OCI-LY7 (cell line): ENCODE measurements around the gene MIA2. TPM values are rescaled to one million over a fixed set of nuclear protein-coding genes. Genes with fewer than 3 reads are reported as not detected.

ENCODE experiments used
- BruUV-seq: library from RNA; stranded (reverse); fragments of 400-500 nt; replicated peaks from 2 replicates; lab custom pipeline; 2021; lab: Mats Ljungman, UMichigan
- CTCF ChIA-PET: fragments of 300-600 bp; sonication (Branson Sonifier 250); formaldehyde crosslinking; loops from one replicate; lab custom pipeline; 2022; ENCODE audit warnings: antibody characterized with exemption; ENCODE audit not compliant: unreplicated experiment; lab: Charles Lee
- POLR2A ChIA-PET: fragments of 300-600 bp; sonication (Branson Sonifier 250); formaldehyde crosslinking; loops from one replicate; lab custom pipeline; 2022; ENCODE audit warnings: antibody characterized with exemption; lab: Charles Lee
- DNase-seq: peaks from one replicate; pipeline ENCODE4 v3.0.0-alpha.2; 2015; ENCODE audit warnings: low spot score
- H2AFZ ChIP-seq: fragments of 200-600 bp; sonication (generic), shearing (Covaris generic); 2 replicates; pipeline ENCODE4 v1.6.1; 2014; ENCODE audit warnings: mild to moderate bottlenecking, antibody characterized with exemption, low read length, moderate library complexity
- H3K27ac ChIP-seq: fragments of 200-600 bp; sonication (generic); 2 replicates; pipeline ENCODE4 v1.5.1; 2014; ENCODE audit warnings: mixed run types, low read depth, mild to moderate bottlenecking, moderate library complexity, low read length, inconsistent platforms; ENCODE audit not compliant: poor library complexity, severe bottlenecking
- H3K36me3 ChIP-seq: fragments of 200-600 bp; sonication (generic); 2 replicates; pipeline ENCODE4 v1.6.1; 2014; ENCODE audit warnings: mild to moderate bottlenecking, antibody characterized with exemption, low read length, moderate library complexity, mixed read lengths; ENCODE audit not compliant: insufficient read depth
- H3K4me1 ChIP-seq: fragments of 200-600 bp; sonication (generic); 2 replicates; pipeline ENCODE4 v1.5.1; 2014; ENCODE audit warnings: mild to moderate bottlenecking, low read length; ENCODE audit not compliant: insufficient read depth, poor library complexity, severe bottlenecking
- H3K4me2 ChIP-seq: fragments of 200-600 bp; sonication (generic); 2 replicates; pipeline ENCODE4 v1.6.1; 2014; ENCODE audit warnings: mild to moderate bottlenecking, low read length
- H3K4me3 ChIP-seq: fragments of 200-600 bp; sonication (generic); 2 replicates; pipeline ENCODE4 v1.5.1; 2014; ENCODE audit warnings: mild to moderate bottlenecking, low read depth, low read length; ENCODE audit not compliant: poor library complexity, severe bottlenecking
- H3K79me2 ChIP-seq: fragments of 200-600 bp; sonication (generic); 2 replicates; pipeline ENCODE4 v1.6.1; 2016; ENCODE audit warnings: low read depth, mild to moderate bottlenecking, low read length, moderate library complexity, mixed read lengths; ENCODE audit not compliant: insufficient read depth
- H3K9me2 ChIP-seq: fragments of 200-600 bp; sonication (generic); 2 replicates; pipeline ENCODE4 v1.6.1; 2016; ENCODE audit warnings: mild to moderate bottlenecking, low read length, mixed read lengths; ENCODE audit not compliant: insufficient read depth
- H3K9me3 ChIP-seq: fragments of 200-600 bp; sonication (generic); 2 replicates; pipeline ENCODE4 v1.6.1; 2014; ENCODE audit warnings: mild to moderate bottlenecking, mixed run types, low read length, mixed read lengths
- H4K20me1 ChIP-seq: fragments of 200-600 bp; sonication (generic); 2 replicates; pipeline ENCODE4 v1.6.1; 2014; ENCODE audit warnings: mild to moderate bottlenecking, antibody characterized with exemption, low read length, moderate library complexity, mixed read lengths; ENCODE audit not compliant: insufficient read depth
- EZH2phosphoT487 ChIP-seq: fragments of 200-600 bp; sonication (generic); IDR thresholded peaks from 2 replicates; pipeline ENCODE4 v1.6.1; 2018; ENCODE audit warnings: low read depth, borderline replicate concordance, mild to moderate bottlenecking, mixed run types, antibody characterized with exemption, low read length, moderate library complexity, mixed read lengths
- intact Hi-C: fragments of 100-400 bp; cut with micrococcal nuclease; formaldehyde crosslinking; loops from one replicate; pipeline ENCODE4 v1.10.0; 2022; ENCODE audit not compliant: unreplicated experiment
- total RNA-seq, 2 experiments: library from RNA; depleted of rRNA in 1 of 2; stranded (reverse); fragments of >200 nt in 1 of 2; shearing (Covaris generic) in 1 of 2; gene quantifications; 2 replicates each; pipeline ENCODE4 v1.2.3, GENCODE V29; 2014 to 2022
- TF ChIP-seq, protein P1 (sequence below): fragments of 200-600 bp; sonication (generic); conservative IDR thresholded peaks from 2 replicates; pipeline ENCODE4 v1.5.1; 2014; ENCODE audit warnings: mild to moderate bottlenecking, antibody characterized with exemption, low read length, moderate library complexity, mixed read lengths

MIA2 gene
- total RNA-seq, 2 experiments from 2014 or later, result 20.2 to 28.3 TPM

DNA sequence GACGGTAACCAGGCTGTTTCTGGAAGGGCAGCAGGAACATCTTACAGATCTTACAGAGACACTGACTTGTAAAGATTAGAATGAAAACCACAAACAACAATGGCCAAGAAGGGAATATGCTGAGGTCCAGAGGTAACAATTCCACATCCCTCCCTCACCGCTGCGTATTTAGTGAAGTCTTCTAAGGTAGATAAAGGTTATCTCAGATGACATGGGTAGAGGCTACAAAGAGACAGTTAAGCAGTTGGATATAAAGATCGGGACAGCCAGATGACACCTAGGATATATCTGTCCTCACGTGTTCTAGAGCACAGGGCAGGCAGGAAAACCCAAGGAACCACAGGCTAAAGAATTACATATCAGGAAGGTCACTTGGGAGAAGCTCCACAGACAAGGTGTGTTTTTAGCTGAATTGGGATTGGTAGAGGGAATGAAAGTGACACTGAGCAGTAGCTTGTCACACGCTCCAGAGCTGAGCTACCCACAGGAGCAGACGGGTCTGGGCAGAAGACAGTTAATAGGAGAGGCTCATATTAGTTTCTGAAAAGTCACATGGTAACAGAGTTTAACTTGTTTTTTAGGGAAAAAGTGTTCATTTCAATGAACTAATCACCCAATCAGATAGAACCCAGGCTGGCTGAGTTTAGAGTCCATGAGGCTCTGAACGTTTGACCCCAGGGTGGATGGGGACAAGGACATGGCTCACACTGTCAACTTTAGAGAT is 83.3 kb downstream of the MIA2 start:
- TF ChIP-seq EZH2phosphoT487, result no peak
- TF ChIP-seq, protein P1, sequence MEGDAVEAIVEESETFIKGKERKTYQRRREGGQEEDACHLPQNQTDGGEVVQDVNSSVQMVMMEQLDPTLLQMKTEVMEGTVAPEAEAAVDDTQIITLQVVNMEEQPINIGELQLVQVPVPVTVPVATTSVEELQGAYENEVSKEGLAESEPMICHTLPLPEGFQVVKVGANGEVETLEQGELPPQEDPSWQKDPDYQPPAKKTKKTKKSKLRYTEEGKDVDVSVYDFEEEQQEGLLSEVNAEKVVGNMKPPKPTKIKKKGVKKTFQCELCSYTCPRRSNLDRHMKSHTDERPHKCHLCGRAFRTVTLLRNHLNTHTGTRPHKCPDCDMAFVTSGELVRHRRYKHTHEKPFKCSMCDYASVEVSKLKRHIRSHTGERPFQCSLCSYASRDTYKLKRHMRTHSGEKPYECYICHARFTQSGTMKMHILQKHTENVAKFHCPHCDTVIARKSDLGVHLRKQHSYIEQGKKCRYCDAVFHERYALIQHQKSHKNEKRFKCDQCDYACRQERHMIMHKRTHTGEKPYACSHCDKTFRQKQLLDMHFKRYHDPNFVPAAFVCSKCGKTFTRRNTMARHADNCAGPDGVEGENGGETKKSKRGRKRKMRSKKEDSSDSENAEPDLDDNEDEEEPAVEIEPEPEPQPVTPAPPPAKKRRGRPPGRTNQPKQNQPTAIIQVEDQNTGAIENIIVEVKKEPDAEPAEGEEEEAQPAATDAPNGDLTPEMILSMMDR, result no peak
- no TSS peak for BruUV-seq

DNA sequence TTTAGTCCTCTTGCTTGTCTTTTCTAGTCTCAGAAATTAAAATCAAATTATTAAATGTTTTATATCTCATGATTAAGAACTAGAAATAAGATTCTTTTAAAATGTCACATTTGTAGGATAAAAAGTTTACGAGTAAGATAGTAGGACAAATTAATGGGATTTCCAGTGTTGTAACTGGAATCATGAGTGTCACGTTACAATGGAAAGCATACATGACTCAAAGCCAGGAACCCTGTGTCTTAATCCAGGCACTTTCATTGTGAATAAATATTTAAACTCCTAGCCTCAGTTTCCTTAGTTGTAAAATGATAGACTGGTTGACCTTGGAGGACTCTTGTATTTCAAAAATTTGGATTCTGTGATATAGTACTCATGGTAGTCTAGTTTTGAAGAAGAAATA is 84.9 kb downstream of the MIA2 start:
- no peak overlapping the region for H3K4me3 ChIP-seq
- 0 out of 2 replicates have a peak, but pooled peaks cover 3% of the 10 kb centered on the region for H4K20me1 ChIP-seq
- no peak overlapping the region for H3K4me2 ChIP-seq
- H3K36me3 ChIP-seq, result peaks cover 53% of the 10 kb centered on the region
- H2AFZ ChIP-seq, result no peak overlapping the region
- H3K9me3 ChIP-seq, result no peaks in the 10 kb centered on the region
- 0 out of 2 replicates have a peak, but pooled peaks cover 4% of the 10 kb centered on the region for H3K9me2 ChIP-seq
- no peak for DNase-seq
- BruUV-seq, result no TSS peak
- ChIA-PET CTCF (no interaction called here), POLR2A (interaction anchor here (1.4 to 1.7 kb wide), 2 partner anchors 9 to 21 kb away, joined by 4 to 6 read pairs; no protein-coding TSS in a partner anchor)
- no peaks in the 10 kb centered on the region for H3K79me2 ChIP-seq
- intact Hi-C loops, result no loop called here
- TF ChIP-seq, protein P1, result no peak
- no peak for TF ChIP-seq EZH2phosphoT487
- no peak overlapping the region for H3K27ac ChIP-seq
- no peaks in the 10 kb centered on the region for H3K4me1 ChIP-seq

More for the DNA sequence above, 83.3 kb downstream of the MIA2 start:
- no peak overlapping the region for H3K4me2 ChIP-seq
- no peak overlapping the region for H2AFZ ChIP-seq
- H3K36me3 ChIP-seq, result peaks cover 47% of the 10 kb centered on the region
- intact Hi-C loops, result no loop called here
- 0 out of 2 replicates have a peak, but pooled peaks cover 4% of the 10 kb centered on the region for H3K9me2 ChIP-seq
- ChIA-PET CTCF (no interaction called here), POLR2A (interaction anchor here (0.7 kb wide), 1 partner anchor 43 kb away, joined by 3 read pairs; no protein-coding TSS in a partner anchor)
- H3K9me3 ChIP-seq, result no peaks in the 10 kb centered on the region
- H3K79me2 ChIP-seq, result no peaks in the 10 kb centered on the region
- H4K20me1 ChIP-seq, result 0 out of 2 replicates have a peak, but pooled peaks cover 3% of the 10 kb centered on the region
- H3K27ac ChIP-seq, result no peak overlapping the region
- H3K4me3 ChIP-seq, result no peak overlapping the region
- DNase-seq, result no peak
- no peaks in the 10 kb centered on the region for H3K4me1 ChIP-seq

DNA sequence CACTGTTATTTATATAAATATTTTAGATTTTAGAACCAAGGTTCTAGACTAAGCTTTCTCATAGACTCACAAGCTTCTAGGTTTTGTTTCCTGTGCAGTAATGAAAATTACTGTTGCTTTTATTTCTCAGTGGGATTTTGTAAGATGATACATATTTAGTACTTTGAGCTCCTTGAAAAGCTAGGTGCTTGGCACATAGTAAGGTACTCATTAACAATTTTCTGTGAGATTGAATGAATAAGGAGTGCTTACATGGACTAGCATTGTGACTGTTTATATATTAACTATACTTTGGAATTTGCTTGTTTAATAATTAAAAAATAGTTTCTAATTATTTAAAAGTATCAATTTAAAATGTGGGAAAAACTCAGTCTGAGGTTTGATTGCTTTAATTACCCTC is 85.7 kb downstream of the MIA2 start:
- CTCF ChIA-PET, result no interaction called here
- POLR2A ChIA-PET, result interaction anchor here (0.8 to 1.7 kb wide), 3 partner anchors 10 to 20 kb away, joined by 3 to 6 read pairs (median 4); no protein-coding TSS in a partner anchor

More for the DNA sequence above, 85.7 kb downstream of the MIA2 start:
- H3K9me2 ChIP-seq, result 0 out of 2 replicates have a peak, but pooled peaks cover 4% of the 10 kb centered on the region
- no peaks in the 10 kb centered on the region for H3K4me1 ChIP-seq
- no peak overlapping the region for H3K27ac ChIP-seq
- no peak for TF ChIP-seq EZH2phosphoT487
- TF ChIP-seq, protein P1, result no peak
- peaks cover 54% of the 10 kb centered on the region for H3K36me3 ChIP-seq
- H3K4me2 ChIP-seq, result no peak overlapping the region
- intact Hi-C loops, result no loop called here
- H3K9me3 ChIP-seq, result no peaks in the 10 kb centered on the region
- no peak overlapping the region for H3K4me3 ChIP-seq
- H3K79me2 ChIP-seq, result no peaks in the 10 kb centered on the region
- H4K20me1 ChIP-seq, result 0 out of 2 replicates have a peak, but pooled peaks cover 3% of the 10 kb centered on the region
- no peak for DNase-seq
- BruUV-seq, result no TSS peak
- no peak overlapping the region for H2AFZ ChIP-seq
